Measurements from ENCODE around the gene CCR5AS.
"Not testable (repeated sequence)": the region's sequence is repeated elsewhere in the genome, so short reads cannot be mapped to it uniquely, and the experiment has no call there.

GRCh38 chr3:46427404-46427803, 20.5 kb upstream of the CCR5AS start:
- TF ChIP-seq CTCF (IDR thresholded peaks at IDR 0.05; ENCODE audit: borderline replicate concordance, extremely low read depth, low read length, poor library complexity, severe bottlenecking) = peak; percentile 50
- TF ChIP-seq EZH2 (IDR thresholded peaks at IDR 0.05; ENCODE audit: borderline replicate concordance, low read depth, low read length, severe bottlenecking) = not testable (repeated sequence)
